Fibroblast of skin of back (primary cell): ENCODE measurements around the gene STUM.

Experiments used
- DNase-seq: peaks from one replicate; pipeline ENCODE4 v3.0.0-alpha.2; 2013

STUM gene

GRCh38 chr1:226642421-226642820 lies 93.9 kb downstream of the STUM start:
- DNase-seq, result no peak

GRCh38 chr1:226643177-226643576 lies 94.6 kb downstream of the STUM start:
- DNase-seq, result peak; percentile 21

- no peak for DNase-seq
Measured at GRCh38 chr1:226643611-226644540, 95.3 kb downstream of the STUM start.

- peak; percentile 55 for DNase-seq
Measured at GRCh38 chr1:226644541-226645176, 96.1 kb downstream of the STUM start.

- DNase-seq, result no peak
Measured at GRCh38 chr1:226645279-226645976, 96.9 kb downstream of the STUM start.

GRCh38 chr1:226646026-226646869 lies 97.7 kb downstream of the STUM start:
- no peak for DNase-seq

- DNase-seq, result no peak
Measured at GRCh38 chr1:226646870-226647449, 98.4 kb downstream of the STUM start.

- no peak for DNase-seq
Measured at GRCh38 chr1:226647719-226648118, 99.2 kb downstream of the STUM start.

GRCh38 chr1:226648421-226648820 lies 99.9 kb downstream of the STUM start:
- DNase-seq, result no peak

- DNase-seq, result no peak
Measured at GRCh38 chr1:226649244-226649643, 100.7 kb downstream of the STUM start.

GRCh38 chr1:226649780-226650179 lies 101.2 kb downstream of the STUM start:
- DNase-seq, result peak; percentile 12

GRCh38 chr1:226650236-226650841 lies 101.8 kb downstream of the STUM start:
- DNase-seq, result no peak

- DNase-seq, result no peak
Measured at GRCh38 chr1:226651041-226651731, 102.6 kb downstream of the STUM start.

GRCh38 chr1:226651732-226652105 lies 103.2 kb downstream of the STUM start:
- DNase-seq, result no peak

GRCh38 chr1:226652613-226653012 lies 104.0 kb downstream of the STUM start:
- no peak for DNase-seq

- DNase-seq, result no peak
Measured at GRCh38 chr1:226653311-226653921, 104.9 kb downstream of the STUM start.

- peak; percentile 81 for DNase-seq
Measured at GRCh38 chr1:226654046-226654667, 105.6 kb downstream of the STUM start.

GRCh38 chr1:226654668-226655055 lies 106.1 kb downstream of the STUM start:
- no peak for DNase-seq

- peak; percentile 75 for DNase-seq
Measured at GRCh38 chr1:226655251-226656163, 106.9 kb downstream of the STUM start.
